ENCODE data around the gene ATG10.

- TF ChIP-seq MEF2A (IDR thresholded peaks at IDR 0.05; ENCODE audit: borderline replicate concordance, low read depth) = no peak
- no peak for TF ChIP-seq SMC3 (IDR thresholded peaks at IDR 0.05; ENCODE audit: low read depth, low read length)
- no peak for TF ChIP-seq RAD21 (IDR thresholded peaks at IDR 0.05; ENCODE audit: low read length)
- no peak for TF ChIP-seq RCOR1 (IDR thresholded peaks at IDR 0.05; ENCODE audit: low read length)
These were observed 179.8 kb downstream of the ATG10 start for GRCh38 chr5:82151662-82152061.
